ENCODE data around the gene WDR89. TPM values are rescaled to one million over a fixed set of nuclear protein-coding genes. Genes with fewer than 3 reads are reported as not detected.

Gene WDR89
- total RNA-seq, 3 donors from 2014 or later, result 5.1 to 12.4 (median 8.5) TPM

DNA sequence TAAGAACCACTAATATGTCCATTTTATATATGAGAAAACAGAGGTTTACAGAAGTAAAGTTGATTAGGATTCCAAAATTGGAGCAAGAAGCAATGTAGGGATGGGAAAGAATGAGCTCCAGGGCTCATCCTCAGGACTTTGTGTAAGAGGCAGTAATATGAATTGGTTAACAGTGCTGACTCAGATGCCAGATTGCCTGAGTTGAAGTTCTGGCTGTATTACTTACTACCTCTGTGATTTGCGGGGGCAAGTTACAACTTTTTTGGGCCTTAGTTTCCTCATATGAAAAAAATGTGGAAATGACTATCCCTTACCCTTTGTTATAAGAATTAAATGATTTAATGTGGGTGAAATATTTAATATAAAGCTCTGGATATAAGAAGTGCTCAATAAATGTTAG is 63.4 kb downstream of the WDR89 start:
- H3K36me3 ChIP-seq, result no peaks in the 10 kb centered on the region
- no peak overlapping the region for H3K27ac ChIP-seq
- H3K4me1 ChIP-seq, result no peaks in the 10 kb centered on the region
- TF ChIP-seq POLR2A (IDR thresholded peaks at IDR 0.05), result no peak
- TF ChIP-seq POLR2AphosphoS5 (IDR thresholded peaks at IDR 0.05), result no peak
- TF ChIP-seq, protein P1, sequence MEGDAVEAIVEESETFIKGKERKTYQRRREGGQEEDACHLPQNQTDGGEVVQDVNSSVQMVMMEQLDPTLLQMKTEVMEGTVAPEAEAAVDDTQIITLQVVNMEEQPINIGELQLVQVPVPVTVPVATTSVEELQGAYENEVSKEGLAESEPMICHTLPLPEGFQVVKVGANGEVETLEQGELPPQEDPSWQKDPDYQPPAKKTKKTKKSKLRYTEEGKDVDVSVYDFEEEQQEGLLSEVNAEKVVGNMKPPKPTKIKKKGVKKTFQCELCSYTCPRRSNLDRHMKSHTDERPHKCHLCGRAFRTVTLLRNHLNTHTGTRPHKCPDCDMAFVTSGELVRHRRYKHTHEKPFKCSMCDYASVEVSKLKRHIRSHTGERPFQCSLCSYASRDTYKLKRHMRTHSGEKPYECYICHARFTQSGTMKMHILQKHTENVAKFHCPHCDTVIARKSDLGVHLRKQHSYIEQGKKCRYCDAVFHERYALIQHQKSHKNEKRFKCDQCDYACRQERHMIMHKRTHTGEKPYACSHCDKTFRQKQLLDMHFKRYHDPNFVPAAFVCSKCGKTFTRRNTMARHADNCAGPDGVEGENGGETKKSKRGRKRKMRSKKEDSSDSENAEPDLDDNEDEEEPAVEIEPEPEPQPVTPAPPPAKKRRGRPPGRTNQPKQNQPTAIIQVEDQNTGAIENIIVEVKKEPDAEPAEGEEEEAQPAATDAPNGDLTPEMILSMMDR (IDR thresholded peaks at IDR 0.05), result no peak
- H3K27me3 ChIP-seq, result no peaks in the 10 kb centered on the region
- intact Hi-C loops (cut with DNase I; ENCODE audit: low total_unique reads), result no loop called here
- H3K9me3 ChIP-seq, result no peaks in the 10 kb centered on the region
- H3K4me3 ChIP-seq, result no peak overlapping the region
- no peak for DNase-seq (ENCODE audit: low spot score in 2 of 2)

DNA sequence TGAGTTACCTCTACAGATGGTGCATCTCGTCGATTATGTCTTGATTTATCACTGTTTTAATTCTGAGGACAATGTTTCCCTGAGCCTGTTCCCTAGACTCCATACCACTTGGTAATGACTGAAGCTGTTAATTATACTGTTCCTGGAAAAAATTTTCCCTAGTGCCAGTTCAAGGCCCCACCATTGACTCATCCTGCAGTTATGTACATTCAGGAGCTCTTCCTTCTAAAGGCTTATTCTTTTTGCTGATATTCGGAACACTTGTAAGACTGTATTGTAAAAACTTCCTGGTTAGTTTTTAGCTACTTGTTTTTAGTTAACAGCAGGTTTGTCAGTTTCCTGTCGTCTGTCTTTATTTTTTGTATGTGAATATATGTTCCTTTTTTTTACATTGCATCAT is 68.1 kb downstream of the WDR89 start:
- intact Hi-C loops (cut with DNase I; ENCODE audit: low total_unique reads), result no loop called here
- TF ChIP-seq, protein P1 (IDR thresholded peaks at IDR 0.05), result no peak
- TF ChIP-seq POLR2A (IDR thresholded peaks at IDR 0.05), result no peak
- no peak for TF ChIP-seq POLR2AphosphoS5 (IDR thresholded peaks at IDR 0.05)

DNA sequence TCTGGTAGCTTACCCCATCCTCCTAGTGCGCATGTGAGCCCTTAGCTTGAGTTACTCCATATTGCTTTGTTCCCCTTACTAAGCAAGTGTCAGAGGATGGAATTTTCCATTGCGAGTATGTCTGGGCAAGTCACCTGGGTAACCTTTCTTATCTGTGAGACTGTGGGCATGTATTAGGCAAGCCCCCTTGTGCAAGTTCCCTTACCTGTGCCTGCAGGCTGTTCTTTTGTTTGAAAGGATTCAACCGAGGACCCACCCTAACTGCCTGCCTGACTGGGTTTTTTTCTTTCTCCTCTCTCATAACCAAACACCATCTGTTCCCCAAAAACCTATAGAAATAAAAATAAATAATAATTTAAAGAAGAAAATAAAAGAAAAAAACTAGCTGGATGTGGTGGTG is 76.2 kb downstream of the WDR89 start:
- Histone ChIP-seq H3K9me3 (no peaks in the 10 kb centered on the region), H3K36me3 (no peaks in the 10 kb centered on the region), H3K27ac (no peak overlapping the region), H3K27me3 (no peaks in the 10 kb centered on the region), H3K4me1 (no peaks in the 10 kb centered on the region), H3K4me3 (no peak overlapping the region)
- no peak for TF ChIP-seq POLR2AphosphoS5 (IDR thresholded peaks at IDR 0.05)
- no peak for TF ChIP-seq POLR2A (IDR thresholded peaks at IDR 0.05)
- TF ChIP-seq, protein P1 (IDR thresholded peaks at IDR 0.05), result no peak
- no peak for DNase-seq (ENCODE audit: low spot score in 2 of 2)
- intact Hi-C loops (cut with DNase I; ENCODE audit: low total_unique reads), result no loop called here

More for the DNA sequence above, 68.1 kb downstream of the WDR89 start:
- no peaks in the 10 kb centered on the region for H3K27me3 ChIP-seq
- no peak overlapping the region for H3K27ac ChIP-seq
- H3K9me3 ChIP-seq, result no peaks in the 10 kb centered on the region
- DNase-seq (ENCODE audit: low spot score in 2 of 2), result no peak
- H3K36me3 ChIP-seq, result no peaks in the 10 kb centered on the region
- no peaks in the 10 kb centered on the region for H3K4me1 ChIP-seq
- no peak overlapping the region for H3K4me3 ChIP-seq

DNA sequence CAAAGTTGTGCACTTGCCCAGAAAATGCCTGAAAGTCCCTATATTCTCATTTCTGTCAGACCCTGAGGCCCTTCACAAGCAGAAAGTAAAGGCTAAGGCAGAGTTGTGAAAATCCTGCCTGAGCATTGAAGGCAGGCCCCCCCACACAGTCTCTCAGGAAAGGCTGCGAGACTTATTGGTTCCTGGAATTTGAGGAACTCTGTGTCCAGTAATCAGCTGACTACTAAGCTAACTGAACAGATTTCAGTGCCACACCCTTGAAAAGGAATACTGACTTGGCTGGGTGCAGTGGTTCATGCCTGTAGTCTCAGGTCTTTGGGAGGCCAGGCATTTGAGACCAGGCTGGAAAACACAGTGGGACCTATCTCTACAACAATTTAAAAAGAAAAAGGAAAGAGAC is 77.4 kb downstream of the WDR89 start:
- DNase-seq (ENCODE audit: low spot score in 2 of 2), result no peak
- Histone ChIP-seq H3K4me1 (no peaks in the 10 kb centered on the region), H3K9me3 (no peaks in the 10 kb centered on the region), H3K4me3 (no peak overlapping the region), H3K27me3 (no peaks in the 10 kb centered on the region), H3K27ac (no peak overlapping the region), H3K36me3 (no peaks in the 10 kb centered on the region)
- TF ChIP-seq, protein P1 (IDR thresholded peaks at IDR 0.05), result no peak
- TF ChIP-seq POLR2A (IDR thresholded peaks at IDR 0.05), result no peak
- no peak for TF ChIP-seq POLR2AphosphoS5 (IDR thresholded peaks at IDR 0.05)
- intact Hi-C loops (cut with DNase I; ENCODE audit: low total_unique reads), result no loop called here

DNA sequence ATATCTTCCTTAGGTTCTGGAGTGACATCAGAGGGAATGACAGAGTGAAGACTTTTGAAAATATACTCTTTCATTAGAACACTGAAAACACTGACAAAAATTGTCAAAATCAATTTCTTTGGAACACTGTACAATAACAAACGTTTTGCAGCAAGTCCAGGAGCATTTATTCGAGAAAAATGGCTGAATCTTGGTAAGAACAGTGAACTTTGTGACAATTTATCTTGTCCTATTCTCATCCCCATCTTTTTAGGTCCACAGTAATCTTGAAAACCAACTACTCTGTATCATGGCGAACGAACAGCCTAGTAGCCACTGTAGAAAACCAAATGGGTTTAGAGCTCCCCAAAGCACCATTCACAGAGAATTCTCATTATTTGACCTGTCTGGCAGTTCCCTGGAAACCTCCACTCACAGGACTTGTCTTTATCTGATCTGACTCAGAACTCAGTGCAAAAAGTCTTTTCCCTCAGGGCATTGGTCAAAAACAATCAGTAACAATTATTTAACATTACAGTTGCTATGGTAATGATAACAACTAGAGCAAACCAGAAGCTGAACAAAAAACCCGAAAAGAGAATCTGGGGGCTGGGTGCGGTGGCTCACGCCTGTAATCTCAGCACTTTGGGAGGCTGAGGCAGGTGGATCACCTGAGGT is 78.2 kb downstream of the WDR89 start:
- H3K27me3 ChIP-seq, result no peaks in the 10 kb centered on the region
- TF ChIP-seq POLR2AphosphoS5 (IDR thresholded peaks at IDR 0.05) (no peak), POLR2A (IDR thresholded peaks at IDR 0.05) (no peak)
- TF ChIP-seq, protein P1 (IDR thresholded peaks at IDR 0.05), result no peak
- H3K4me3 ChIP-seq, result no peak overlapping the region
- H3K36me3 ChIP-seq, result no peaks in the 10 kb centered on the region
- no peaks in the 10 kb centered on the region for H3K4me1 ChIP-seq
- H3K9me3 ChIP-seq, result no peaks in the 10 kb centered on the region
- intact Hi-C loops (cut with DNase I; ENCODE audit: low total_unique reads), result no loop called here
- H3K27ac ChIP-seq, result no peak overlapping the region
- DNase-seq (ENCODE audit: low spot score in 2 of 2), result no peak
